Adrenal gland (tissue), 12 donors: Measurements from ENCODE around the gene IQSEC1. TPM values are rescaled to one million over a fixed set of nuclear protein-coding genes. Genes with fewer than 3 reads are reported as not detected.

ENCODE experiments used
- DNase-seq, 7 donors: peaks; one replicate each; pipeline ENCODE4 v3.0.0-alpha.2; 2019 to 2020
- H3K27ac ChIP-seq, 5 donors: fragments of 200-600 bp; sonication (generic) in 4 of 5; 1 replicate in 3 of 5; 2 replicates in 2 of 5; pipeline versions ENCODE4 v1.5.1 to v1.8.0; 2016 to 2020; ENCODE audit warnings: mild to moderate bottlenecking in 1 of 5
- H3K27me3 ChIP-seq: fragments of 200-600 bp; 2 replicates; pipeline ENCODE4 v1.8.0; 2021
- H3K36me3 ChIP-seq, 2 donors: fragments of 200-600 bp; replicated peaks in 1 of 2; 1 replicate in 1 of 2; 2 replicates in 1 of 2; pipeline versions ENCODE4 v1.5.1 to v1.8.0; 2018 to 2022
- H3K4me1 ChIP-seq, 2 donors: fragments of 200-600 bp; replicated peaks in 1 of 2; 1 replicate in 1 of 2; 2 replicates in 1 of 2; pipeline versions ENCODE4 v1.5.1 to v1.8.0; 2018 to 2021
- H3K4me3 ChIP-seq, 4 donors: fragments of 200-600 bp; sonication (generic) in 3 of 4; one replicate each; pipeline ENCODE4 v1.5.1; 2016 to 2018
- H3K9me3 ChIP-seq, 3 donors: fragments of 200-600 bp; sonication (generic) in 1 of 3; replicated peaks in 1 of 3; 1 replicate in 2 of 3; 2 replicates in 1 of 3; pipeline versions ENCODE4 v1.5.1 to v1.8.0; 2016 to 2021
- CTCF ChIP-seq, 6 experiments: fragments of 450-650 bp in 4 of 6; fragments of 200-600 bp in 2 of 6; sonication (generic) in 1 of 6; IDR thresholded peaks; 1 replicate in 5 of 6; 2 replicates in 1 of 6; pipeline versions ENCODE4 v1.5.1 to v1.8.0; 2016 to 2021; ENCODE audit warnings: antibody characterized with exemption in 6 of 6, mild to moderate bottlenecking in 2 of 6, moderate library complexity in 1 of 6
- POLR2A ChIP-seq, 2 donors: fragments of 450-650 bp; IDR thresholded peaks; one replicate each; pipeline ENCODE4 v1.6.1; 2017; ENCODE audit warnings: antibody characterized with exemption in 2 of 2, mild to moderate bottlenecking in 2 of 2, moderate library complexity in 1 of 2
- WGBS, 4 donors: extraction: QIAGEN DNeasy Blood & Tissue Kit in 2 of 4; methylation state at CpG; one replicate each; pipeline versions ENCODE4 v1.1.5 to v1.1.7; 2013 to 2017; 5-methylcytosine and 5-hydroxymethylcytosine counted together
- intact Hi-C, 2 donors: fragments of 100-400 bp; cut with DNase I; formaldehyde crosslinking; loops; one replicate each; pipeline versions ENCODE4 v1.14.1 to v1.15.0; 2022 to 2023
- polyA plus RNA-seq, 3 donors: library from polyadenylated mRNA; stranded (reverse); fragments of 200-250 nt in 2 of 3; fragments of 350-450 nt in 1 of 3; fragmentation: Illumina TruSeq in 1 of 3; extraction: RNeasy Lipid Tissue Mini Kit (QIAGEN cat#74804) in 1 of 3; gene quantifications; one replicate each; pipeline ENCODE4 v1.2.3, GENCODE V29; 2013 to 2014
- total RNA-seq, 9 donors: library from RNA; depleted of rRNA in 4 of 9; stranded (reverse); fragments of >200 nt in 4 of 9; fragments of 120-200 nt in 1 of 9; fragmentation: NEBNext Ultra II Directional in 1 of 9; extraction: Animal tissue kit (Norgen Biotek cat#: 25700) in 1 of 9; gene quantifications; one replicate each; pipeline versions ENCODE4 v1.1.0 to v1.2.4, GENCODE V29; 2013 to 2023
- donor health status: healthy with polysubstance abuse.
- donor health status: Bipolar disorder and iron deficiency.
- donor health status: DM: yes; HTN: yes; CAD: no.
- donor health status: DM: no; HTN: no; CAD: no.
- donor health status: DM: no; HTN: no; CAD: no.
- donor health status: DM: yes; HTN: yes; CAD: no.

IQSEC1 gene
- total and polyA plus RNA-seq, 12 donors, result 24.4 to 133 (median 94.2) TPM

GRCh38 chr3:12981306-12982275 is 91.6 kb downstream of the IQSEC1 start:
- intact Hi-C loops, result loop anchor here in 1 of 2 donors (10.0 kb wide), 1 partner anchor 47 kb away; no protein-coding TSS in a partner anchor
- no peak overlapping the region for H3K4me3 ChIP-seq
- no peaks in the 10 kb centered on the region for H3K36me3 ChIP-seq
- no peaks in the 10 kb centered on the region for H3K9me3 ChIP-seq
- TF ChIP-seq CTCF (IDR thresholded peaks at IDR 0.05), result no peak
- no peak for TF ChIP-seq POLR2A (IDR thresholded peaks at IDR 0.05)
- WGBS, 4 donors, result 80 to 95% (median 83%) methylated on average over 8 to 13 of the region's 13 CpGs
- DNase-seq, result peak in 1 of 7 donors; percentile 18
- H3K27me3 ChIP-seq, result no peaks in the 10 kb centered on the region
- no peak overlapping the region for H3K27ac ChIP-seq
- peaks cover 12 to 40% of the 10 kb centered on the region in 2 donors for H3K4me1 ChIP-seq

- Histone ChIP-seq H3K4me3 (no peak overlapping the region), H3K27me3 (no peaks in the 10 kb centered on the region), H3K36me3 (no peaks in the 10 kb centered on the region), H3K9me3 (no peaks in the 10 kb centered on the region), H3K27ac (no peak overlapping the region), H3K4me1 (peaks cover 11 to 35% of the 10 kb centered on the region in 2 donors)
- DNase-seq, result no peak
- intact Hi-C loops, result loop anchor here in 1 of 2 donors (10.0 kb wide), 1 partner anchor 46 kb away; no protein-coding TSS in a partner anchor
- no peak for TF ChIP-seq POLR2A (IDR thresholded peaks at IDR 0.05)
- TF ChIP-seq CTCF (IDR thresholded peaks at IDR 0.05), result no peak
- 78 to 86% (median 83%) methylated on average over 10 of the region's 10 CpGs for WGBS, 4 donors
Observed at GRCh38 chr3:12980596-12981290, 92.5 kb downstream of the IQSEC1 start.

GRCh38 chr3:12979947-12980487 is 93.2 kb downstream of the IQSEC1 start:
- WGBS, 4 donors, result 83 to 88% (median 85%) methylated on average over 3 to 4 of the region's 4 CpGs
- intact Hi-C loops, result loop anchor here (10.0 kb wide), 2 partner anchors 45 to 55 kb away; no protein-coding TSS in a partner anchor
- DNase-seq, result no peak

More at GRCh38 chr3:12979947-12980487, 93.2 kb downstream of the IQSEC1 start:
- Histone ChIP-seq H3K9me3 (no peaks in the 10 kb centered on the region), H3K4me3 (no peak overlapping the region), H3K4me1 (peaks cover 14 to 32% of the 10 kb centered on the region in 2 donors), H3K27ac (no peak overlapping the region), H3K27me3 (no peaks in the 10 kb centered on the region), H3K36me3 (no peaks in the 10 kb centered on the region)
- no peak for TF ChIP-seq POLR2A (IDR thresholded peaks at IDR 0.05)
- TF ChIP-seq CTCF (IDR thresholded peaks at IDR 0.05), result no peak
